GM18502 (cell line): Measurements from ENCODE around the gene STAU1.
"Not testable (repeated sequence)": the region's sequence is repeated elsewhere in the genome, so short reads cannot be mapped to it uniquely, and the experiment has no call there.

Experiments used
- ATAC-seq: cut with Tn5 transposase; IDR thresholded peaks from one replicate; pipeline ENCODE4 v1.9.1; 2021; ENCODE audit warnings: mild to moderate bottlenecking; ENCODE audit not compliant: unreplicated experiment, poor library complexity

Gene STAU1

GRCh38 chr20:49134797-49135196 is 53.3 kb downstream of the STAU1 start:
- ATAC-seq, result not testable (repeated sequence)

GRCh38 chr20:49133571-49133970 is 54.6 kb downstream of the STAU1 start:
- no peak for ATAC-seq

DNA sequence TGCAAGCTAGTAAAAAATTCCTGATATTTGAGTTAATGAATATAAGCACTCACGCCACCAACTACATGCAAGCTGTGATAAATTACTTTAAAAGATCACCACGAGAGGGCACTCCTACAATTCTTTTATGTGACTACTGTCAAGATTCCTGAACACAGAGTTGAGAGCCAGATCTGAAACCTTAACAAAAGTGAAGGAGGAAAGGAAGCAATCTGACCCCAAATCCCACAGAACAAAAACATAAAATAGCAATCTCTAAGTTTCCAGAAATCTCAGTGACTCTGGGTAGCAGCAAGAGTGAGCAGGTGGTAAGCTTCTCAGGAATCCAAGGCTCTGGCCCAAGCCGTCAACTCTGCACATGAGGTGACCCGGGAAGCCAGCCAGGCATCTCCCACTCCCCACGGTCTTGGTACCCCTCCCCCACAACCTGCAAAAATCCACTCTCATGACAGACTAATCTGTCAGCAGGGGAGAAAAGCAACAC is 55.1 kb downstream of the STAU1 start:
- no peak for ATAC-seq

DNA sequence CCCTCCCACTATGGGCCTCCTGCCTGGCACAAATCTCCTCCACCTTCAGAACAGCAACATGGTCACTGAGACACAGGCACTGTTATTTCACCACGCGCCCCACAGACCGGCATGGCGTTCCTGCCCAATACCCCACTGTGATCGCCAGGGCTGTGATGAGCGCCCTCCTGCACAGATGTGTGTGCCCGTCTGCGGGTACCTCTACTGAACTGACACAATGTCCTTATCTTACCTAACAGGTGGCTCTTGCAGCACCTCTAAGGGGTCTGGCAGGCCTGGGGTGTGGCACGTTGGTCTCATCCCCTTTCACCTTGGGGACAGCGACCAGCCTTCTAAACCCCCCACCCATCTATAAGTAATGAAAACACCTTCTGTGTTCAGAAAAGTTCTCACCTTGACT is 64.2 kb downstream of the STAU1 start:
- no peak for ATAC-seq

GRCh38 chr20:49122920-49123319 is 65.2 kb downstream of the STAU1 start:
- ATAC-seq, result no peak

DNA sequence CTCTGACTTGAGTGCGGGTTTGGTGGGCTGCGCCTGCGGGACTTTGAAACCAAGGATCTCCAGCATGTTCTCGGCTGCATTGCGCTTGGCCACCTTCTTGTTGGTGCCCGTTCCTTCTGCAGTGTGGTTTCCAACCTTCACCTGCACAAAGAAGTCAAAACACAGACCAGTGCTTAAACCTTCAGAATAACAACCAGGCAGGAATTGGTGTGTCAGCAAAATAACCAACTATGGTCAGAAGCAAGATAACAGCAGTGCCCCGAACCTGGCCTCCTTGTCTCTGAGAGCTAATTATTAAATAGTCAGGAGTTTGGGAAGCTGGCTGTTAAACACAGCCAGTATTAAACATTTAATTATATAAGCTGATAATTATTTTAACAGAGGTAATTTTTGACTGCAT is 68.1 kb downstream of the STAU1 start:
- ATAC-seq, result no peak

DNA sequence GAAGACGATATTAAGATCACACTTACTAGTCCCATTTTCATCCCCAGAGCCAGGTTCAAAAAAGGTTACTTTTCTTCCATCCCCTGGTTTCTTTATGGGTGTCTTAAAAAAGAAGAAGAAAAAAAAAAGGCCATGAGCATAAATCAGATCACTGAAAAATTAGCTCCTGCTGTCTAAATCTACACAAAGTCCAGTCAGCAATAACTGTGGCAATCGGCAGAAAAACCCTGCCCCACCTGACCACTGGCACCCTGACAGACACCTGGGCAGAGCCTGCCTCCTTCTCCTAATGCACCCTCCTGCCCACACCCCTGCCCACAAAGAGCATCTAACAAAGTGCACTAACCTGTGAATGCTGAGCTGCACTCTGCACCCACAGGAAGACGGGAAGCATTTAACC is 69.8 kb downstream of the STAU1 start:
- no peak for ATAC-seq

- no peak for ATAC-seq
These were observed 72.6 kb downstream of the STAU1 start for GRCh38 chr20:49115564-49115963.

- no peak for ATAC-seq
These were observed 75.4 kb downstream of the STAU1 start for GRCh38 chr20:49112596-49113274.

DNA sequence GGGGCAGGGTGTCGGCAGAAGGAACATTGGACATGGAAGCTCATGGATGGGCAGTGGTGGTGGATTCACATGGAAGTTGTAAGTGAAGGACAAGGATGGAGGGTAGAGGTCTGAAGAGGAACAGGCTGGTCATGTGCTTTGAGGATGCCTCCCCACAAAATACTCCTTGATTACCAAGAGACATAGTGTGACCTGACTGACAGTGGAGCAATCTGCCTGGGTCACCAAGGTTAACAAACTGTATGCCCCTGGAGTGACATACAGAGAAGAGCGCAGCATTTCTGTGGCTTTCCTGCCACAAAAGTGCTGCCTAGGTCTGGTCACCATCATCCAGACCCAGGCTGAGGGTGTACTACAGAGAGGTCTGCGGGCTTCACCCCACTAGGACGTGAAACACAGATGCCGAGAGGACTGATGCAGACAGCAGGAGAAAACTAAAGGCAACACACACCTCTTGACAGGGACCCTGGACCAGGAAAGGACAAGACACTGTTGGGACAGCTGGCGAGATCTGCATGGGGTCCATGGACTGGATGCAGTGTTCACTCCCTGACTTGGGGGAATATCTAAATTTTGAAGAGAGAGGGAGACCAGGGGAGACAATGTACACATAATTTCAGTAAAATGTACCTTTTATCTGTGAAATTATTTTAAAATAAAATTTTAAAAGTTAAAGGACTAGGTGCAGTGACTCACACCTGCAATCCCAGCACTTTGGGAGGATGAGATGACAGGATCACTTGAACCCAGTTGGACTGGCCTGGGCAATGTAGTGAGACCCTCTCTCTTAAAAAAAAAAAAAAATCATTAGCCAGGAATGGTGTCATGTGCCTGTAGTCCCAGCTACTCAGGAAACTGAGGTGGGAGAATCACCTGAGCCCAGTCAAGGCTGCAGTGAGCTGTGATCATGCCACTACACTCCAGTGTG is 77.1 kb downstream of the STAU1 start:
- no peak for ATAC-seq

DNA sequence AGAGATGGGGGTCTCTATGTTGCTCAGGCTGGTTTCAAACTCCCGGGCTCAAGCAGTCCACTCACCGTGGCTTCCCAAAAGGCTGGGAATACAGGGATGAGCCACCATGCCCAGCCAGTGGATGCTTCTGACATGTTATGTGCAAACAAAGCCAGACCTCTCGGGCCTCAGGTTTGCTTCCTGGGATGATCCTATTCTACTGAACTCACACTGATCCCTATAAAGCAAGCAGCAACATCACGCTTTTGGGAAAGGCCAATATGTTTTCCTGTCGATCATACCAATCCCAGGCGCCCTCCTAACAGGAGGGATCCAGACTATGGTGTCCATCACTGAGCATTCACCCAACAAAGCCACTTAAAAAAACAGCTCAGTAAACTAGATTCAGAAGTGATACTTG is 81.8 kb downstream of the STAU1 start:
- no peak for ATAC-seq

DNA sequence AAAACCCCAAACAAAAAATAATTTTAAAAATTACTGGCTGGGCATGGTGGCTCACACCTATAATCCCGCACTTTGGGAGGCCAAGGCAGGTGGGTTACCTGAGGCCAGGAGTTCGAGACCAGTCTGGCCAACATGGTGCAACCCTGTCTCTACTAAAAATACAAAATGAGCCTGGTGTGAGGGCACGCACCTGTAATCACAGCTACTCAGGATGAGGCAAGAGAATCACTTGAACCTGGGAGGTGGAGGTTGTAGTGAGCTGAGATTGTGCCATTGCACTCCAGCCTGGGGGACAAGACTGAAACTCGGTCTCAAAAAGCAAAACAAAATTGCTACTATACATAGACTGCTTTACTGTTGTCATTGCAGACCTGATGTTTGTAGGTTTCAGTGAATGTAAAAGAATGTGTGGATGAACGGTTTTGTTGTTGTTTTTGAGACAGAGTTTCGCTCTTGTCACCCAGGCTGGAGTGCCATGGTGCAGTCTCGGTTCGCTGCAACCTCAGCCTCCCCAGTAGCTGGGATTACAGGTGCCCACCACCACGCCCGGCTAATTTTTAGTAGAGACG is 83.1 kb downstream of the STAU1 start:
- ATAC-seq, result not testable (repeated sequence)

DNA sequence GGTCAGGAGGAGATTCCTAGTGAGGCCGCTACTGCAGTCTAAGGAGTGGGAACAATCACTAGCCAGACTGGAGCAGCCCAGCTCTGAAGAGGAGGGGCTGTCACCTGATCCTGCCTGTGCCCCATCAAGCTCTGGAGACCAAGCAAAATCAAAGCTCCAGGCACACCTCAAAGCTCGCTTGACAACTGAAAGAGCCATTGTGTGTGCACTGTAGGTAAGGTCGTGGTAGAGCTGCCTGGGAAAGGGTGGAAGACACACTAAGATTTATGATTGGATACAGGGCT is 83.8 kb downstream of the STAU1 start:
- ATAC-seq, result no peak

DNA sequence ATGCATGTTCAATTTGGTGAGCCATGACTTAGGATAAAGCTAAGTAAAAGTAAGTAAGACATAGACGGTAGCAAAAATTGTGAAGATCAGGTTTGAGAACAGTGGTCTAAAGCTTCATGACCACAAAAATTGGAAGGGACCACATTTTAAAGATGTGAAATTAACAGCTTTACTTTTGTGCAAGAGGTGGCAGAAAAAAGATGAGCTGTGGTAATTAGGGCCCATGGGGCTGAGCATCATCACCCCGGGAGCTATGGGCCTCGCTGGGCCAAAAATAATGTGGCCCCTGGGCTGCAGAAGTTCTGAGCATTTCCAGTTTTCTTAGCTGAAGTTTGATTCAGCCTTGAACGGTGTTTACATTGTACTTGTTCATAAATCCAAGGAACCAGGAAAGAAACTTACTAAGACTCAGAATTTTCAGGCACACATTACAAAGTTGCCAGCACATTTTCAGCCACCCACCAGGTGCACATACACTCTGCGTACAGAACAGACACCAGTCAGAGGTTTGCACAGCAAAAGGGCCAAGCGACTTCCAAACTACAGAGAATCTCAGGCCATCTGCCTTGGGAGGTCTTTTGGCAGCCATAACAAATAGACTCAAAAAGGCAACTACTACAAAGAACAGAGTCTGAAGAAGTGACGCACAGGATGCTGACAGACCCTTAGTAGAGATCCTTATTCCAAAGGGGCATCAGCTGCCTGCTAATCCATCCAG is 84.3 kb downstream of the STAU1 start:
- ATAC-seq, result no peak

- no peak for ATAC-seq
These were observed 85.1 kb downstream of the STAU1 start for GRCh38 chr20:49103019-49103418.

DNA sequence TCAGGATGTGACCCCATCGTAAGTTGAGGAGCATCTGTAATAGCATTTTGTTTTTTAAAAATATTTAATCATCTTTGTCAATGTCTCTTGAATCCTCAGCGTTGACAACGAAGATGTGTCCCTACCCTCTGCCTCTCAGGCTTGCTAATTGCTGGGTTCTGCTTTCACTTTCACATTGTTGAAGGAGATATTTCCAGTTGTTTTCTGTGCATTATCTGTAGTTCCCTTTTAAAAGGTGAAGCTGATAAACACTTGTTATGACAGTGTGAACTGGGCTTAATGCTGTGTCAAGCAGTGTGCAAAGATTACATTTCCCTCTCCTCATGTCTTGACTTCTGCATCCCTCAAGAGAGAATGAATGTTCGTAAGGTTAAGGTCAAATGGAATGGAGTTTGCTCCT is 87.2 kb downstream of the STAU1 start:
- ATAC-seq, result no peak

- not testable (repeated sequence) for ATAC-seq
These were observed 87.8 kb downstream of the STAU1 start for GRCh38 chr20:49100292-49100691.

DNA sequence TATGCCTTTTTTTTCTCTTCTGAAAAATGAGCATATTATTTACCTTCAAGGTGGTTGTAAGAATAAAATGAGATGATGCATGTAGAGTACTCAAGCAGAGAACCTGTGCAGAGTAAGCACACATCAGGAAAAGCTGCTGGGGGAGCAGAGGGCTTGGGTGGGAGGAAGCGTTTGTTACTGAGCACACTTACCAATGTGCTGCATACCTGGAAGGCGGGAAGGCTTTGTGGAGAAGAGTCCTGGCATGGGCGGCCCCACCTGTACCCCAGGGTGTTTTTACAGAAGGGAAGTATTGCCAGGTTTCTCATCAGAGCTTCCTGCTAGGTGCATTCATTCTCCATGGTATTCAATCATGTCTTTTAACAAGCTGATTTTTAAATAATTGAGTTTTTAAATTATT is 89.1 kb downstream of the STAU1 start:
- no peak for ATAC-seq

GRCh38 chr20:49098136-49098535 is 90.0 kb downstream of the STAU1 start:
- ATAC-seq, result no peak

DNA sequence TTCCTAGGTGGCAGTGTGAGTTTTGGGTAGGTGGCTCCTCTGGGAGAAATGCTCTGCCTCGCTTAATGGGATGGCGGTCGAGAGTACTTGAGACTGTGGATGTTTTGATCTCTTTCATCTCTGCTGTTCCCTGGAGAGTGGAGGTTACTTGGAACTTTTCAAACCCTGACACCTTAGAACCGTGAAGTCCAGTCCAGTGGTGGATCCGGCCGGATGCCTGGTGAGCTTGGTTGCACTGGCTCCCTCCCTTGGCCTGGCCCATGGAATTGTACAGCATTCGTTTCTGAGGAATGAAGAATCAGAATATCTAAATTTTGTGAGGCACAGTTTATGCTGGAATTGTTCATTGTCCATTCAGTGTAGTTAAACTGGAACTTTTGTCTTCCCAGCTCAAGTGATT is 91.0 kb downstream of the STAU1 start:
- no peak for ATAC-seq

- ATAC-seq, result no peak
These were observed 91.9 kb downstream of the STAU1 start for GRCh38 chr20:49096203-49096730.
